Endothelial cell (in vitro differentiated cells): ENCODE measurements around the gene B4GALNT2. TPM values are rescaled to one million over a fixed set of nuclear protein-coding genes. Genes with fewer than 3 reads are reported as not detected.
"Not testable (repeated sequence)": the region's sequence is repeated elsewhere in the genome, so short reads cannot be mapped to it uniquely, and the experiment has no call there.

ENCODE experiments used
- DNase-seq: peaks from one replicate; pipeline ENCODE4 v3.0.0; 2021; ENCODE audit warnings: low spot score
- H3K27ac Mint-ChIP-seq: one replicate; pipeline ENCODE4 v1.8.0; 2021; ENCODE audit warnings: mixed read lengths, inconsistent platforms; ENCODE audit not compliant: unreplicated experiment
- H3K27me3 Mint-ChIP-seq: one replicate; pipeline ENCODE4 v1.8.0; 2021; ENCODE audit warnings: mild to moderate bottlenecking, moderate library complexity, mixed read lengths, inconsistent platforms; ENCODE audit not compliant: unreplicated experiment
- H3K36me3 Mint-ChIP-seq: one replicate; pipeline ENCODE4 v1.8.0; 2021; ENCODE audit warnings: mild to moderate bottlenecking, low read depth, mixed read lengths, inconsistent platforms; ENCODE audit not compliant: unreplicated experiment
- H3K4me1 Mint-ChIP-seq: one replicate; pipeline ENCODE4 v1.8.0; 2021; ENCODE audit warnings: mild to moderate bottlenecking, mixed read lengths, inconsistent platforms; ENCODE audit not compliant: unreplicated experiment
- H3K4me3 Mint-ChIP-seq: one replicate; pipeline ENCODE4 v1.8.0; 2021; ENCODE audit warnings: mild to moderate bottlenecking, mixed read lengths, inconsistent platforms; ENCODE audit not compliant: unreplicated experiment
- H3K9me3 Mint-ChIP-seq: one replicate; pipeline ENCODE4 v1.8.0; 2021; ENCODE audit warnings: mixed read lengths, inconsistent platforms; ENCODE audit not compliant: unreplicated experiment
- total RNA-seq: library from RNA; stranded (reverse); fragmentation: NEBNext Ultra II Directional; extraction: Animal tissue kit (Norgen Biotek cat#: 25700); gene quantifications from one replicate; pipeline ENCODE4 v1.2.1, GENCODE V29; 2021; ENCODE audit not compliant: unreplicated experiment
- TF ChIP-seq, protein P1 (sequence below): fragments of 200-600 bp; sonication (generic); IDR thresholded peaks from one replicate; pipeline ENCODE4 v1.5.0; 2021; ENCODE audit warnings: antibody characterized with exemption; ENCODE audit not compliant: unreplicated experiment

Gene B4GALNT2
- total RNA-seq, 1 donor from 2014 or later = not detected

DNA sequence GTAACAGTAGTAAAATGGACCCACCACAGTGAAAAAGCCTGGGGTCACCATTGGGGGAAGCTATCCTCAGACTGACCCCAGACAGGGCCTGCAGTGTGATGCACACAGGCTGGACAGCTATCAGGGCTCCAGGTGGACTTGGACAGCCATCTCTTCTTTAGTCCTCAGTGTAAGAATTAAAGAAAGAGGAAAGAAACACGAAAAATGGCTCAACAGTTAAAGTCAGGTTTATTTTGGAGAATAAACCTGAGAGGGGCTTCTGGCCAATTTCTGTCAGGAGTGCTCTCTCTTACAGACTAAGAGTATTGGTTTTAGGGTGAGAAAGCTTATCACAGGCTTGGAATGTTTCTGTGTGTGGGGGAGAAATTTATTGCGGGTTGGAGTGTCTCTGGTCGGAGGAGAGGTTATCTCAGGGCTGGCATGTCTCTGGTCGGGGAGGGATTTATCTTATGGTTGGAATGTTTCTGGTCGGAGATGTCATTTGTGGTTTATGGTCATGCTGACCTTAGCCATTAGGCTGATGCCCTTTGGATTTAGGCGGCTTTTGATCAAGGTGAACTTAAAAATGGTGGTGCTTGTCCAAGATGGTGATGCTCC lies 10.8 kb upstream of the B4GALNT2 start:
- H3K27ac Mint-ChIP-seq = no peak overlapping the region
- H3K4me1 Mint-ChIP-seq = no peaks in the 10 kb centered on the region
- DNase-seq = no peak
- H3K9me3 Mint-ChIP-seq = no peaks in the 10 kb centered on the region
- H3K36me3 Mint-ChIP-seq = peaks cover 3% of the 10 kb centered on the region
- no peaks in the 10 kb centered on the region for H3K27me3 Mint-ChIP-seq
- TF ChIP-seq, protein P1, sequence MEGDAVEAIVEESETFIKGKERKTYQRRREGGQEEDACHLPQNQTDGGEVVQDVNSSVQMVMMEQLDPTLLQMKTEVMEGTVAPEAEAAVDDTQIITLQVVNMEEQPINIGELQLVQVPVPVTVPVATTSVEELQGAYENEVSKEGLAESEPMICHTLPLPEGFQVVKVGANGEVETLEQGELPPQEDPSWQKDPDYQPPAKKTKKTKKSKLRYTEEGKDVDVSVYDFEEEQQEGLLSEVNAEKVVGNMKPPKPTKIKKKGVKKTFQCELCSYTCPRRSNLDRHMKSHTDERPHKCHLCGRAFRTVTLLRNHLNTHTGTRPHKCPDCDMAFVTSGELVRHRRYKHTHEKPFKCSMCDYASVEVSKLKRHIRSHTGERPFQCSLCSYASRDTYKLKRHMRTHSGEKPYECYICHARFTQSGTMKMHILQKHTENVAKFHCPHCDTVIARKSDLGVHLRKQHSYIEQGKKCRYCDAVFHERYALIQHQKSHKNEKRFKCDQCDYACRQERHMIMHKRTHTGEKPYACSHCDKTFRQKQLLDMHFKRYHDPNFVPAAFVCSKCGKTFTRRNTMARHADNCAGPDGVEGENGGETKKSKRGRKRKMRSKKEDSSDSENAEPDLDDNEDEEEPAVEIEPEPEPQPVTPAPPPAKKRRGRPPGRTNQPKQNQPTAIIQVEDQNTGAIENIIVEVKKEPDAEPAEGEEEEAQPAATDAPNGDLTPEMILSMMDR = no peak
- no peak overlapping the region for H3K4me3 Mint-ChIP-seq

DNA sequence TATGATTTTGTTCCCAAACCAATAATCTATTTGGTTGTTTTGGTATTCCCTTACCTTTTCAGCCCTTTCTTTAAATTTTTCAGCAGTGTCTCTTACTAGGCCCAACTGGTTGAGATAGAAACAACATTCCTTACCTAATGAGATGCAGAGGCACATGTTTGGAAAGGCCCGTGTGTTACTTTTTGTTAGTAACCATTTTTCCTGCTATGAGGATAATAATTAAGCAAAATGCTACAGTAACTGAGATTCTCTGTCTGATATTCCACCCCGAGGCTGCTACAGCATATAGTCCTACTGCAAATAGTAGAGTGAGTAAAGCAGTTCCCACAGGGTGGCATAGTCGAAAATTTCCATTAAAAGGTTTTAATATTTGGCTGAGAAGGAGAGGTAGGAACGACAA lies 10.0 kb upstream of the B4GALNT2 start:
- no peak for DNase-seq
- H3K27ac Mint-ChIP-seq = no peak overlapping the region
- peaks cover 3% of the 10 kb centered on the region for H3K36me3 Mint-ChIP-seq
- no peaks in the 10 kb centered on the region for H3K27me3 Mint-ChIP-seq
- no peak overlapping the region for H3K4me3 Mint-ChIP-seq
- TF ChIP-seq, protein P1 = no peak
- no peaks in the 10 kb centered on the region for H3K4me1 Mint-ChIP-seq
- no peaks in the 10 kb centered on the region for H3K9me3 Mint-ChIP-seq

DNA sequence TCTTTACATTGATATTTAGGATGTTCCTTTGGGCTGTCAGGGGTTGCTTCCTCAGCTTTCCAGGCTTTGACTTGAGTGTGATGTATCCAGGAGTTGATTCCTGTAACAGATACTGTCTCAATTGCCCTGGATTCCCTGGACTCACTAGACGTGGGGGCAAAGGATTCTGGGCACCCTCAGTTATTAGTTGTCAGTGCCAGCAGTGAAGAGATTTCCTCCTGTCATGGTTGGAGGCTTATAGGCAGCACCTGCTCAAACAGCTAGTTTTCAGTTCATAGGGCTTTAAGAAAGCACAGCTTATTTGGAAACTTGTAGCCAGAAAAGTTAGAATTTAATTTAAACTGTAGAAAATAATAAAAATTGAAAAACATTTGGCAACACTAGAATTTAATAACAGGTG lies 9.5 kb upstream of the B4GALNT2 start:
- no peaks in the 10 kb centered on the region for H3K9me3 Mint-ChIP-seq
- TF ChIP-seq, protein P1 = no peak
- no peak for DNase-seq
- H3K4me3 Mint-ChIP-seq = no peak overlapping the region
- peaks cover 6% of the 10 kb centered on the region for H3K36me3 Mint-ChIP-seq
- H3K27me3 Mint-ChIP-seq = no peaks in the 10 kb centered on the region
- no peaks in the 10 kb centered on the region for H3K4me1 Mint-ChIP-seq
- H3K27ac Mint-ChIP-seq = no peak overlapping the region

DNA sequence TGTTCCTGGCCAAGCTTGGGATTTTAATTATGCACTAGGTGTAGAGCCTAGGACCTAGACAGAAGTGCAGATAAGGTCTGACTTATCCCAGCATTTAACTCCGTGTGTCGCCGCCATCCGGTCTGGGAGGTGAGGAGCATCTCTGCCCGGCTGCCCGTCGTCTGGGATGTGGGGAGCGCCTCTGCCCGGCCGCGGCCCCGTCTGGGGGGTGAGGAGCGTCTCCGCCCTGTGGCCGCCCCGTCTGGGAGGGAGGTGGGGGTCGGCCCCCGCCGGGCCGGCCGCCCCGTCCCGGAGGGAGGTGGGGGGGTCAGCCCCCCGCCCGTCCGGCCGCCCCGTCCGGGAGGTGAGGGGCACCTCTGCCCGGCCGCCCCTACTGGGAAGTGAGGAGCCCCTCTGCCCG lies 7.1 kb upstream of the B4GALNT2 start:
- no peaks in the 10 kb centered on the region for H3K4me1 Mint-ChIP-seq
- peaks cover 16% of the 10 kb centered on the region for H3K36me3 Mint-ChIP-seq
- no peak overlapping the region for H3K4me3 Mint-ChIP-seq
- no peak for DNase-seq
- H3K27me3 Mint-ChIP-seq = peaks cover 2% of the 10 kb centered on the region
- no peak overlapping the region for H3K27ac Mint-ChIP-seq
- H3K9me3 Mint-ChIP-seq = no peaks in the 10 kb centered on the region
- TF ChIP-seq, protein P1 = no peak

DNA sequence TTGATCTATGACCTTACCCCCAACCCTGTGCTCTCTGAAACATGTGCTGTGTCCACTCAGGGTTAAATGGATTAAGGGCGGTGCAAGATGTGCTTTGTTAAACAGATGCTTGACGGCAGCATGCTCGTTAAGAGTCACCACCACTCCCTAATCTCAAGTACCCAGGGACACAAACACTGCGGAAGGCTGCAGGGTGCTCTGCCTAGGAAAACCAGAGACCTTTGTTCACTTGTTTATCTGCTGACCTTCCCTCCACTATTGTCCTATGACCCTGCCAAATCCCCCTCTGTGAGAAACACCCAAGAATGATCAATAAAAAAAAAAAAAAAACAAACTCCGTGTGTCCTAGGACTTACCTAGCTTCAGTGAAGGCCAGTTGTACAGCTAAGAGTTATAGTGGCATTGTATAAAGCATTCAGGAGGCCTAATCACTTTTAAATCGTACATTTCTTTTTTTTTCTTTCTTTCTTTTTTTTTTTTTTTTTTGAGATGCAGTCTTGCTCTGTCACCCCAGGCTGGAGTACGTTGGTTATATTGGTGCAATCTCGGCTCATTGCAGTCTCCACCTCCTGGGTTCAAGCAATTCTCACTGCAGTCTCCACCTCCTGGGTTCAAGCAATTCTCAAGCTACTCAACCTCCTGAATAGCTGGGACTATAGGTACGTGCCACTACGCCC lies 6.2 kb upstream of the B4GALNT2 start:
- not testable (repeated sequence) for H3K9me3 Mint-ChIP-seq

DNA sequence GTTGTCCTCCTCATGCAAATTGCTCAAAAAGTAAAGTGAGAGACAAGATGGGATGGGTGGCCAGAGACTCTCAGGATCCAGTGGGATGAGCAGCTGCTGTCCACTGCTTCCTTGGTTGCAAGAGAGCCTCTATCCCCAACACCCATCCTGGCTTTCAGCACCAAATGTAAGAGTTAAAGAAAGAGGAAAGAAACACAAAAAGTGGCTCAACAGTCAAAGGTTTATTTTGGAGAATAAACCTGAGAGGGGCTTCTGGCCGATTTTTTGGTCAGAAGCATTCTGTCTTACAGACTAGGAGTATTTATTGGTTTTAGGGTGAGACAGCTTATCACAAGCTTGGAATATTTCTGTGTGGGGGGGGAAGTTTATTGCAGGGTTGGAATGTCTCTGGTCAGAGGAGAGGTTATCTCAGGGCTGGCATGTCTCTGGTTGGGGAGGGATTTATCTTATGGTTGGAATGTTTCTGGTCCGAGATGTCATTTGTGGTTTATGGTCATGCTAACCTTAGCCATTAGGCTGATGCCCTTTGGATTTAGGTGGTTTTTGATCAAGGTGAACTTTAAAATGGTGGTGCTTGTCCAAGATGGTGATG lies 3.1 kb upstream of the B4GALNT2 start:
- H3K4me1 Mint-ChIP-seq, DNase-seq, H3K9me3 Mint-ChIP-seq, H3K27ac Mint-ChIP-seq, H3K27me3 Mint-ChIP-seq: not testable (repeated sequence)
- peaks cover 16% of the 10 kb centered on the region for H3K36me3 Mint-ChIP-seq
- H3K4me3 Mint-ChIP-seq = peak overlapping the region; percentile 77

More for the DNA sequence above, 6.2 kb upstream of the B4GALNT2 start:
- H3K27ac Mint-ChIP-seq, H3K27me3 Mint-ChIP-seq, H3K4me3 Mint-ChIP-seq, H3K4me1 Mint-ChIP-seq, DNase-seq: not testable (repeated sequence)
- peaks cover 16% of the 10 kb centered on the region for H3K36me3 Mint-ChIP-seq
